Measurements from ENCODE around the gene ARF1. TPM values are rescaled to one million over a fixed set of nuclear protein-coding genes. Genes with fewer than 3 reads are reported as not detected.

ARF1 gene
- total and polyA plus RNA-seq, 10 of the 15 experiments (the other 5 are each of a cell fraction or from before 2014, with no cell fraction given) = 48.4 to 508 (median 283) TPM

- intact Hi-C loops (cut with micrococcal nuclease; ENCODE audit: unreplicated experiment) = no loop called here
- Histone ChIP-seq H3K9me3 (replicated peaks; ENCODE audit: control insufficient read depth, insufficient read depth, low read length) (no peaks in the 10 kb centered on the region), H3K9ac (ENCODE audit: control insufficient read depth, insufficient read depth, low read length) (no peak overlapping the region), H3K79me2 (ENCODE audit: control insufficient read depth, insufficient read depth, low read length) (peaks cover 56% of the 10 kb centered on the region), H3K36me3 (ENCODE audit: control insufficient read depth in 2 of 2, insufficient read depth in 2 of 2, low read length in 1 of 2) (peaks cover 8 to 16% of the 10 kb centered on the region in 2 experiments; a peak in 3 of 4 replicates), H3K4me1 (ENCODE audit: control insufficient read depth, insufficient read depth, low read length) (peaks cover 12% of the 10 kb centered on the region), H3K27me3 (replicated peaks in 1 of 2; ENCODE audit: control insufficient read depth in 2 of 2, insufficient read depth in 2 of 2, low read length in 1 of 2) (no peaks in the 10 kb centered on the region), H3K4me3 (no peak overlapping the region), H4K20me1 (ENCODE audit: control insufficient read depth, insufficient read depth) (peaks cover 6% of the 10 kb centered on the region; the same call in 1 of the 2 replicates), H3K27ac (ENCODE audit: control insufficient read depth, insufficient read depth) (no peak overlapping the region), H3K4me2 (ENCODE audit: control insufficient read depth, insufficient read depth) (0 out of 2 replicates have a peak overlapping the region, but pooled peaks have one; percentile 27), H2AFZ (ENCODE audit: control insufficient read depth, low read depth, low read length) (no peak overlapping the region)
- ChIA-PET RAD21 (ENCODE audit: unreplicated experiment) (no interaction called here), POLR2A (interaction anchor here (0.5 kb wide), 1 partner anchor 9 kb away, joined by 3 read pairs; no protein-coding TSS in a partner anchor), SMC1A (ENCODE audit: uncharacterized antibody, unreplicated experiment) (no interaction called here), CTCF (interaction anchor here (0.6 to 1.4 kb wide), 3 partner anchors 14 to 401 kb away, joined by 3 to 9 read pairs (median 3); no protein-coding TSS in a partner anchor)
- no peak for ATAC-seq
- FAIRE-seq = no peak
- in situ Hi-C loops (cut with MboI) = no loop called here
- WGBS (ENCODE audit: insufficient coverage, insufficient replicate concordance, low lambda C conversion rate, missing lambda C conversion rate) = 77% methylated on average over 16 of the region's 16 CpGs
- BruUV-seq (replicated peaks) = no TSS peak
- DNase-seq (ENCODE audit: low read depth, low spot score) = no peak
- TF ChIP-seq EGR1 (IDR thresholded peaks at IDR 0.05; ENCODE audit: borderline replicate concordance in 1 of 2, low read depth in 2 of 2, low read length in 2 of 2) (no peak), HDGF (IDR thresholded peaks at IDR 0.05) (0 out of 2 replicates have a peak, but pooled peaks have one; percentile 2)
Observed at GRCh38 chr1:228144193-228144992, 61.9 kb downstream of the ARF1 start.

- no peak overlapping the region for H3K9ac ChIP-seq (ENCODE audit: control insufficient read depth, insufficient read depth, low read length)
- ATAC-seq (no peak), DNase-seq (ENCODE audit: low read depth, low spot score) (no peak), FAIRE-seq (no peak)
- H3K27ac ChIP-seq (ENCODE audit: control insufficient read depth, insufficient read depth) = no peak overlapping the region
- intact Hi-C loops (cut with micrococcal nuclease; ENCODE audit: unreplicated experiment) = no loop called here
- ChIA-PET RAD21 (ENCODE audit: unreplicated experiment) (no interaction called here), POLR2A (no interaction called here), SMC1A (ENCODE audit: uncharacterized antibody, unreplicated experiment) (no interaction called here), CTCF (no interaction called here)
- H3K27me3 ChIP-seq (replicated peaks in 1 of 2; ENCODE audit: control insufficient read depth in 2 of 2, insufficient read depth in 2 of 2, low read length in 1 of 2) = no peaks in the 10 kb centered on the region
- peaks cover 8 to 16% of the 10 kb centered on the region in 2 experiments; a peak in 3 of 4 replicates for H3K36me3 ChIP-seq (ENCODE audit: control insufficient read depth in 2 of 2, insufficient read depth in 2 of 2, low read length in 1 of 2)
- peaks cover 56% of the 10 kb centered on the region for H3K79me2 ChIP-seq (ENCODE audit: control insufficient read depth, insufficient read depth, low read length)
- in situ Hi-C loops (cut with MboI) = no loop called here
- WGBS (ENCODE audit: insufficient coverage, insufficient replicate concordance, low lambda C conversion rate, missing lambda C conversion rate) = 88% methylated on average over 8 of the region's 8 CpGs
- no peak overlapping the region for H2AFZ ChIP-seq (ENCODE audit: control insufficient read depth, low read depth, low read length)
- TF ChIP-seq SMAD5 (IDR thresholded peaks at IDR 0.05; ENCODE audit: low read depth) = no peak
- no peak for TF ChIP-seq RB1 (IDR thresholded peaks at IDR 0.05; ENCODE audit: borderline replicate concordance)
- no peak for TF ChIP-seq TCF12 (IDR thresholded peaks at IDR 0.05; ENCODE audit: low read depth, low read length)
- 0 out of 2 replicates have a peak, but pooled peaks have one; percentile 1 for TF ChIP-seq POLR2A (IDR thresholded peaks at IDR 0.05; ENCODE audit: low read depth, low read length)
- TF ChIP-seq MTA2 (IDR thresholded peaks at IDR 0.05; ENCODE audit: low read depth) = no peak
- BruUV-seq (replicated peaks) = no TSS peak
- no peak overlapping the region for H3K4me3 ChIP-seq
- peaks cover 6% of the 10 kb centered on the region; the same call in 1 of the 2 replicates for H4K20me1 ChIP-seq (ENCODE audit: control insufficient read depth, insufficient read depth)
- peaks cover 12% of the 10 kb centered on the region for H3K4me1 ChIP-seq (ENCODE audit: control insufficient read depth, insufficient read depth, low read length)
- no peak overlapping the region for H3K4me2 ChIP-seq (ENCODE audit: control insufficient read depth, insufficient read depth)
- H3K9me3 ChIP-seq (replicated peaks; ENCODE audit: control insufficient read depth, insufficient read depth, low read length) = no peaks in the 10 kb centered on the region
Observed at GRCh38 chr1:228144993-228145343, 62.5 kb downstream of the ARF1 start.

All from GM12878 (cell line).